Kidney (tissue), 14 donors: ENCODE results near the gene IQSEC1. TPM values are rescaled to one million over a fixed set of nuclear protein-coding genes. Genes with fewer than 3 reads are reported as not detected.

Experiments used
- DNase-seq, 5 donors: peaks; one replicate each; pipeline ENCODE4 v3.0.0-alpha.2; 2013 to 2020
- FAIRE-seq: peaks from 2 replicates; lab custom pipeline; 2012; peaks lifted over from hg19 to GRCh38; lab: Jason Lieb, UNC
- H3K27ac ChIP-seq, 2 donors: one replicate each; pipeline ENCODE4 v1.7.0; 2013; ENCODE audit warnings: low read depth in 2 of 2, low read length in 2 of 2, inconsistent platforms in 1 of 2
- H3K27me3 ChIP-seq: one replicate; pipeline ENCODE4 v1.7.1; 2013; ENCODE audit warnings: low read length, inconsistent platforms; ENCODE audit not compliant: control insufficient read depth, insufficient read depth
- H3K36me3 ChIP-seq, 3 donors: one replicate each; pipeline versions ENCODE4 v1.7.0 to v1.7.1; 2013; ENCODE audit warnings: low read length in 3 of 3, control low read depth in 1 of 3, inconsistent platforms in 1 of 3; ENCODE audit not compliant: insufficient read depth in 3 of 3, control insufficient read depth in 2 of 3
- H3K4me1 ChIP-seq, 3 donors: one replicate each; pipeline versions ENCODE4 v1.7.0 to v1.7.1; 2013; ENCODE audit warnings: low read length in 3 of 3, inconsistent platforms in 1 of 3, low read depth in 1 of 3; ENCODE audit not compliant: control insufficient read depth in 2 of 3, insufficient read depth in 2 of 3
- H3K4me3 ChIP-seq, 3 donors: one replicate each; pipeline versions ENCODE4 v1.7.0 to v1.8.1; 2013; ENCODE audit warnings: low read length in 3 of 3, control low read depth in 1 of 3, inconsistent platforms in 1 of 3
- H3K9ac ChIP-seq, 3 donors: one replicate each; pipeline versions ENCODE4 v1.7.0 to v1.7.1; 2013; ENCODE audit warnings: low read length in 3 of 3, control low read depth in 1 of 3, inconsistent platforms in 1 of 3
- H3K9me3 ChIP-seq, 3 donors: one replicate each; pipeline versions ENCODE4 v1.7.0 to v1.7.1; 2013; ENCODE audit warnings: low read length in 3 of 3, control low read depth in 1 of 3, inconsistent platforms in 1 of 3; ENCODE audit not compliant: control insufficient read depth in 2 of 3, insufficient read depth in 1 of 3
- intact Hi-C: fragments of 100-400 bp; cut with DNase I; formaldehyde crosslinking; loops from one replicate; pipeline ENCODE4 v1.11.1; 2022
- polyA plus RNA-seq: library from polyadenylated mRNA; stranded (reverse); fragments of 350-450 nt; fragmentation: Illumina TruSeq; extraction: RNeasy Lipid Tissue Mini Kit (QIAGEN cat#74804); gene quantifications from one replicate; pipeline ENCODE4 v1.2.3, GENCODE V29; 2014; ENCODE audit warnings: low read depth, low replicate concordance; ENCODE audit not compliant: insufficient read depth
- total RNA-seq: library from RNA; stranded (reverse); fragmentation: NEBNext Ultra II Directional; extraction: Animal tissue kit (Norgen Biotek cat#: 25700); gene quantifications from one replicate; pipeline ENCODE4 v1.2.1, GENCODE V29; 2021
- TF ChIP-seq, protein P1 (sequence below): IDR thresholded peaks from 3 replicates; pipeline ENCODE4 v1.5.1; 2012; ENCODE audit warnings: mild to moderate bottlenecking, moderate library complexity, borderline replicate concordance; ENCODE audit not compliant: insufficient read depth; ENCODE audit errors: extremely low read depth
- donor health status: control.
- donor health status: control.
- donor health status: control.
- donor health status: control.
- donor health status: control.
- donor health status: DM: yes; HTN: yes; CAD: no.
- donor health status: Normal renal cell carcinoma (clear cell type).

IQSEC1 gene
- total and polyA plus RNA-seq, 2 donors from 2014 or later, result 15.1 to 45.7 TPM

DNA sequence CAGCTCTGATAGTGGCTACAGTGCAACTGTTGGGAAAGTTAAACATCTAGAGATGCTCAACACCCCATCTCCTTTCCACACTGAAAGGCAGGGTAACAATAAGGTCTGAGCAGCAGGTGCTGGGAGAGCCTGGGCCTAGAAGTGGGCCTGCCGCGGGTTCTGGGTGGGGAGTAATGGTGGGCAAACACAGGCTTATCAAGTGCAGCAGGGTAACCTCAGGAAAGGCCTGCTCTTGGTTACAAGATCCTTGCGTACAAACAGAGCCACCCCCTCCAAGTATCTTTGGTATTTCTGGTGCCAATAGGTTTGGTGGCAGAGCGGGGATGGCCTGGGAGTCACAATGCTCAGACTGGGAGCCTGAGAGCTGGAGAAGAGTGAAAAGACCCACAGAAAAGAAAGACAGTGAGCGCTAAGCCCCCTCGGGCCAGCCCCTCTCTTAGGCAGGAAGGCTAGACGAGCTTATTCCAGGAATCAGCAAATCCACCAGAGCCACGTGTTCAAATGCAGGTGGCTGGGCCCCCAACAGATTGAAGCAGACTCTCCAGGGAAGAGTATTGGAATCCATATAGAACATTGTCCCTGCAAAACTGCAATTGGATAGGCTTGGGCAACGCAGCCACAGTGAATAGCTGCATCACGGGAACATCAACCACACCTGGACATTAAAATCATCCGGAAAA lies 2.7 kb downstream of the IQSEC1 start:
- Histone ChIP-seq H3K36me3 (no peaks in the 10 kb centered on the region), H3K4me3 (no peak overlapping the region), H3K9ac (no peak overlapping the region), H3K27me3 (peaks cover 14% of the 10 kb centered on the region), H3K9me3 (no peaks in the 10 kb centered on the region), H3K4me1 (no peaks in the 10 kb centered on the region), H3K27ac (no peak overlapping the region)
- intact Hi-C loops, result no loop called here
- no peak for DNase-seq
- FAIRE-seq, result no peak
- TF ChIP-seq, protein P1, sequence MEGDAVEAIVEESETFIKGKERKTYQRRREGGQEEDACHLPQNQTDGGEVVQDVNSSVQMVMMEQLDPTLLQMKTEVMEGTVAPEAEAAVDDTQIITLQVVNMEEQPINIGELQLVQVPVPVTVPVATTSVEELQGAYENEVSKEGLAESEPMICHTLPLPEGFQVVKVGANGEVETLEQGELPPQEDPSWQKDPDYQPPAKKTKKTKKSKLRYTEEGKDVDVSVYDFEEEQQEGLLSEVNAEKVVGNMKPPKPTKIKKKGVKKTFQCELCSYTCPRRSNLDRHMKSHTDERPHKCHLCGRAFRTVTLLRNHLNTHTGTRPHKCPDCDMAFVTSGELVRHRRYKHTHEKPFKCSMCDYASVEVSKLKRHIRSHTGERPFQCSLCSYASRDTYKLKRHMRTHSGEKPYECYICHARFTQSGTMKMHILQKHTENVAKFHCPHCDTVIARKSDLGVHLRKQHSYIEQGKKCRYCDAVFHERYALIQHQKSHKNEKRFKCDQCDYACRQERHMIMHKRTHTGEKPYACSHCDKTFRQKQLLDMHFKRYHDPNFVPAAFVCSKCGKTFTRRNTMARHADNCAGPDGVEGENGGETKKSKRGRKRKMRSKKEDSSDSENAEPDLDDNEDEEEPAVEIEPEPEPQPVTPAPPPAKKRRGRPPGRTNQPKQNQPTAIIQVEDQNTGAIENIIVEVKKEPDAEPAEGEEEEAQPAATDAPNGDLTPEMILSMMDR, result no peak

DNA sequence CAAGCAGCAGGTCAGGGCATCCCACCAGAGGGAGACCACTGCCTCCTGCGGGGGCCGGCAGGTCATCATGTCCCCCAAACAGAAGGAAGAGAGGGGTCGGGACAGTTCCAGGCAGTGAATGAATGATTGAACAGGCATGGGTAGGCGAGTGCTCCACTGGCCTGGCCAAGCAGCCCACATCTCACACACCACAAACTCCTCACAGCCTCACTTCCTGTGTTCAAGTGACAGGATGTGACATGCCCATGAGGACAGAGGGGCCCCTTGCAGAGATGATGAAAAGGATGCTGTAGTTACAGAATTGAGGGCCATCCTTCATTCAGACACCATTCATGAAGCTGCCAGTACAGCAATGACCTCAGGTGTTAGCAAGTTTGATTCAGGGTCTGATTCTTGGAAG lies 3.7 kb downstream of the IQSEC1 start:
- intact Hi-C loops, result no loop called here
- no peak for FAIRE-seq
- Histone ChIP-seq H3K36me3 (no peaks in the 10 kb centered on the region), H3K27me3 (peaks cover 10% of the 10 kb centered on the region), H3K4me3 (no peak overlapping the region), H3K9me3 (no peaks in the 10 kb centered on the region), H3K4me1 (no peaks in the 10 kb centered on the region), H3K27ac (no peak overlapping the region), H3K9ac (no peak overlapping the region)
- no peak for DNase-seq
- TF ChIP-seq, protein P1, result no peak

DNA sequence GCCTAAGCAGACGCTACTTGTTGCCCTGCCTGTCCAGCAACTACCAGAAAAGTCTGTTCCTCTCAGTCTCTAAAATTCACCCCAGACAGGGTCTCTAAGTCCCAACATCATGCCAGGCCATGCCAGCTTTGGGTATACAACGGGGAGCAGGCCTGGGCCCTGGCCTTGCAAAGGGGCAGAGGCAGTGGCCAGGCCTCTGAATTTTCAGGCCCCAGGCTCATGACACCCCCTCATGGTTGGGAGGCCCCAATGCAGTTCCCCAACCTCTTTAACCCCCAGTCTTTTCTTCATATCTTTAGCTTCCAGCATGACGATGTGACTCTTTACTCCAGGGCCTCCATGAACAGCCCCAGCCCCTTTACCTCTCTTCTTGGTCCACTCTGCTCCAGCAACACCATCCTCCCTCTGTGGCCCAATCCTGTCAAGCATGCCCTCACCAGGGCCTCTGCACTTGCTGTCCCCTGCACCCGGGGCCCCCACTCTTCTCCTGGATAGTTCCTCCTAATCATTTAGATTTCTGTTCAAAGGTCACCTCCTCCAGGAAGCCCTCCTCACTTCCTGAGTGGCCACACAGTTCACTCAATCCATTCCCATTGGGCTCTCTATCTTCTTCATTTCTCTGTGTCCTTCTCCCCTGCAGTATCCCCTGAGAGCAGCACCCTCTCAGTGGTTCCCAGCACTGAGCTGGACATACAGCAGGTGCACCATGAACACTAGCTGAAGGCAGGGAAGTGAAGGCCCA lies 4.8 kb downstream of the IQSEC1 start:
- no peaks in the 10 kb centered on the region for H3K4me1 ChIP-seq
- H3K4me3 ChIP-seq, result no peak overlapping the region
- no peaks in the 10 kb centered on the region for H3K9me3 ChIP-seq
- TF ChIP-seq, protein P1, result no peak
- FAIRE-seq, result no peak
- H3K36me3 ChIP-seq, result no peaks in the 10 kb centered on the region
- intact Hi-C loops, result no loop called here
- no peak overlapping the region for H3K27ac ChIP-seq
- no peak for DNase-seq
- H3K9ac ChIP-seq, result no peak overlapping the region
- no peaks in the 10 kb centered on the region for H3K27me3 ChIP-seq
